Gastrocnemius medialis (tissue), 4 donors: ENCODE results near the gene CACNA1D. TPM values are rescaled to one million over a fixed set of nuclear protein-coding genes. Genes with fewer than 3 reads are reported as not detected.

Experiments used
- ATAC-seq, 2 donors: fragments of 150-250 bp; one replicate each; pipeline ENCODE4 v1.9.1; 2016
- DNase-seq, 2 donors: peaks; one replicate each; pipeline ENCODE4 v3.0.0-alpha.2; 2019
- H3K27ac ChIP-seq, 4 donors: fragments of 200-600 bp; sonication (generic); 1 replicate in 1 of 4; 2 replicates in 3 of 4; pipeline ENCODE4 v1.5.1; 2016 to 2018; ENCODE audit warnings: mild to moderate bottlenecking in 2 of 4, moderate library complexity in 1 of 4
- H3K27me3 ChIP-seq, 3 donors: fragments of 200-600 bp; sonication (generic) in 2 of 3; 1 replicate in 1 of 3; 2 replicates in 2 of 3; pipeline versions ENCODE4 v1.5.1 to v1.6.0; 2016 to 2019; ENCODE audit warnings: mild to moderate bottlenecking in 1 of 3, moderate library complexity in 1 of 3
- H3K36me3 ChIP-seq, 2 donors: fragments of 200-600 bp; sonication (generic) in 1 of 2; one replicate each; pipeline ENCODE4 v1.5.1; 2017 to 2018
- H3K4me1 ChIP-seq, 2 donors: fragments of 200-600 bp; sonication (generic) in 1 of 2; one replicate each; pipeline ENCODE4 v1.5.1; 2016 to 2017; ENCODE audit warnings: mild to moderate bottlenecking in 2 of 2
- H3K4me3 ChIP-seq, 4 donors: fragments of 200-600 bp; sonication (generic) in 3 of 4; 1 replicate in 1 of 4; 2 replicates in 3 of 4; pipeline ENCODE4 v1.5.1; 2016 to 2019; ENCODE audit warnings: mild to moderate bottlenecking in 2 of 4
- H3K9me3 ChIP-seq, 3 donors: fragments of 200-600 bp; sonication (generic) in 2 of 3; 1 replicate in 1 of 3; 2 replicates in 2 of 3; pipeline ENCODE4 v1.5.1; 2016 to 2019
- POLR2A ChIP-seq, 2 donors: fragments of 450-650 bp; IDR thresholded peaks; one replicate each; pipeline ENCODE4 v1.6.1; 2017; ENCODE audit warnings: antibody characterized with exemption in 2 of 2, mild to moderate bottlenecking in 2 of 2, moderate library complexity in 2 of 2
- in situ Hi-C, 4 donors: fragments of 200-750 bp; cut with MboI; loops; one replicate each; pipeline versions ENCODE4 v1.15.0 to v1.8.0; 2017; ENCODE audit warnings: low sequenced_read_pairs in 4 of 4
- intact Hi-C: fragments of 100-400 bp; cut with DNase I; formaldehyde crosslinking; loops from one replicate; pipeline ENCODE4 v1.15.1; 2023; ENCODE audit warnings: low total_unique reads
- total RNA-seq, 4 donors: library from RNA; depleted of rRNA; stranded (reverse); fragments of >200 nt; gene quantifications; one replicate each; pipeline versions ENCODE4 v1.1.0 to v1.2.3, GENCODE V29; 2016
- TF ChIP-seq, protein P1 (sequence below), 5 experiments: fragments of 450-650 bp in 3 of 5; fragments of 200-600 bp in 2 of 5; sonication (generic) in 2 of 5; IDR thresholded peaks in 4 of 5; conservative IDR thresholded peaks in 1 of 5; 1 replicate in 4 of 5; 2 replicates in 1 of 5; pipeline ENCODE4 v1.5.1; 2016 to 2019; ENCODE audit warnings: antibody characterized with exemption in 5 of 5, mild to moderate bottlenecking in 3 of 5, moderate library complexity in 3 of 5

Gene CACNA1D
- total RNA-seq, 4 donors from 2014 or later, result 0.18 to 0.34 TPM; not detected in 2

DNA sequence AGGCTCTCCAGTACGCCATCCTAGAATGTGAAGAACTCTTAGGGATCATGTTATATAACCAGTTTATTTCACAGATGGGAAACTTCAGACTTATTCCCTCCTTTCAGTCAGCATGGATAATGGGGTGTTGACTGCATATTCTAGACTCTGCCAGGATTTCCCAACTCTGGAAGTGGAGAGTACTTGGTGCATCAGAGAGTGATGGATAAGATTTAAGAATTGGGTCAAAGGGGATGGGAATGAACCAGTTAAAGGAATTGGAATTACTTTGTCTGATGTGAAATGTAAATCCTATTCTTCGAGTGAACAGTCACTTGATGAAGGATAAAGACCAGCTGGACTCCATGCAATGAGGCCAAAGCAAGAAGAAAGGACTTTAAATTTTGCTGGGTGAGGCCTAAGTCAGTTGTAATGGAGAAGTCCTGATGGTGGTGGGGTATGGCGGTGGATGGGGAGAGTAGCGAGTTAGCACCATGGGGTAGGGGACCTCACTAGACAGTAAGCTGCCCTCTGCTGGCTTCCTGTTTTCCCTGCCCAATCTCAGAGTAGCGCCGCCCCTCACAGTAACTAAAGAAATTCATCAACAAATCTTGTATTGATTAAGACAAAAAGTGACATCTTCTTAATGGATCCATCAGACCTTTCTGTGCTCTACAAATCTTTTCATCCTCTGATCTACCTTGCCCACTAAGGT is 7.3 kb upstream of the CACNA1D start:
- H3K4me1 ChIP-seq, result no peaks in the 10 kb centered on the region
- no peaks in the 10 kb centered on the region for H3K9me3 ChIP-seq
- H3K27ac ChIP-seq, result no peak overlapping the region
- DNase-seq (no peak), ATAC-seq (no peak)
- H3K36me3 ChIP-seq, result no peaks in the 10 kb centered on the region
- in situ Hi-C loops, result no loop called here
- no peak overlapping the region for H3K4me3 ChIP-seq
- no peak for TF ChIP-seq POLR2A (IDR thresholded peaks at IDR 0.05)
- TF ChIP-seq, protein P1, sequence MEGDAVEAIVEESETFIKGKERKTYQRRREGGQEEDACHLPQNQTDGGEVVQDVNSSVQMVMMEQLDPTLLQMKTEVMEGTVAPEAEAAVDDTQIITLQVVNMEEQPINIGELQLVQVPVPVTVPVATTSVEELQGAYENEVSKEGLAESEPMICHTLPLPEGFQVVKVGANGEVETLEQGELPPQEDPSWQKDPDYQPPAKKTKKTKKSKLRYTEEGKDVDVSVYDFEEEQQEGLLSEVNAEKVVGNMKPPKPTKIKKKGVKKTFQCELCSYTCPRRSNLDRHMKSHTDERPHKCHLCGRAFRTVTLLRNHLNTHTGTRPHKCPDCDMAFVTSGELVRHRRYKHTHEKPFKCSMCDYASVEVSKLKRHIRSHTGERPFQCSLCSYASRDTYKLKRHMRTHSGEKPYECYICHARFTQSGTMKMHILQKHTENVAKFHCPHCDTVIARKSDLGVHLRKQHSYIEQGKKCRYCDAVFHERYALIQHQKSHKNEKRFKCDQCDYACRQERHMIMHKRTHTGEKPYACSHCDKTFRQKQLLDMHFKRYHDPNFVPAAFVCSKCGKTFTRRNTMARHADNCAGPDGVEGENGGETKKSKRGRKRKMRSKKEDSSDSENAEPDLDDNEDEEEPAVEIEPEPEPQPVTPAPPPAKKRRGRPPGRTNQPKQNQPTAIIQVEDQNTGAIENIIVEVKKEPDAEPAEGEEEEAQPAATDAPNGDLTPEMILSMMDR (IDR thresholded peaks at IDR 0.05 in 4 of 5, conservative IDR thresholded peaks at IDR 0.05 in 1 of 5), result no peak
- no peaks in the 10 kb centered on the region for H3K27me3 ChIP-seq
- intact Hi-C loops, result no loop called here

DNA sequence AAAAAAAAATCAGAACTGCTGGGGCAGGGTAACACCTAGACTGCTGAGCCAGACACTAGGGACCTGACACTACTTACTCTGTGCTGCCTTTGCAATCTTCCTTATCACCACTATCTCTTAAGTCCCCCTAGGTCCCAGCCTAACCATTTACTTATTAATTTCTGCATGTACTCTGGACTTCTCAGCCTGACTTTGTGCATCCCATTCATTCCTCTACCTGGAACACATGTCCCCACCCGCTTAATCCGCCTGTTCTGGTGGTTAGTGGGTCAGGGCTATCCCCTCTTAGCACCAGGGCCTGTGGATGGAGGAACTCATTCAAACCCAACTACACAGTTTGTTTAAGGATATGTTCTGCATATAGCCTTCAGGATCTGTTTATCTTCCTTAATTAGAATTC is 5.0 kb upstream of the CACNA1D start:
- TF ChIP-seq, protein P1 (IDR thresholded peaks at IDR 0.05 in 4 of 5, conservative IDR thresholded peaks at IDR 0.05 in 1 of 5), result no peak
- no peak for DNase-seq
- peaks cover 0 to 7% of the 10 kb centered on the region in 2 donors for H3K4me1 ChIP-seq
- no peak overlapping the region for H3K27ac ChIP-seq
- no peak overlapping the region for H3K4me3 ChIP-seq
- intact Hi-C loops, result no loop called here
- peaks cover 7 to 11% (median 9%) of the 10 kb centered on the region in 3 donors for H3K27me3 ChIP-seq
- H3K9me3 ChIP-seq, result no peaks in the 10 kb centered on the region
- in situ Hi-C loops, result no loop called here
- ATAC-seq, result no peak
- H3K36me3 ChIP-seq, result no peaks in the 10 kb centered on the region

DNA sequence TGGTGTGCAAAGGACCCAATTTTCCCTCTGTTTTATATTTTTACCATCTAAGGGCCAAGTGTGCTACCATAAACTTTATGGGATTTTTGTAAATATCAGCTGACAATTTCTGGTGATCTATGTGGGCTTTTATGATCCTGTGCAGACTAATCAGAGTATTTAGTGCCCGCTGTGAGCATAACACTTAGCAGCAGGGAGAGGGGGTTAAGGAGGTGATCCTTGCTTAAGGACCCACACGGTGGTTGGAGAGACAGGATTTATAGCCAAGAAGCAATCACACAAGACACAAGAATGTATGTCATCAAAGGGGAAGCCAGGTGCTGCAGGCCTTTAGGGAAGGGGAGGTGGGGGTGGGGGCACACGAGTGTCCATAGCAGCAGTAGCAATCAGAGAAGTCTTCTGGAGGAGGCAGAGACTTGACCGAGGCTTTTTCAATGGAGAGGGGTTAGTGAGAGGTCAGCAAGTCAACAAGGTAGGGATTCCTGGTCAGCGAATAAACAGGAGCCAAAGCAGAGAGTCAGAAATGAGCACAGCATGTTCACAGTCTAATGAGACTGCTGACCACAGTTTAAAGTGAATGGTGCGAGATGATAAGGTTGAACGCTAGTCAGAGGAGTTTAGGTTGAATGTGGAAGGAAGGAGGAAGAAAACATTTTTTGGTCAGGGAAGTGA is 4.5 kb upstream of the CACNA1D start:
- H3K27ac ChIP-seq, result no peak overlapping the region
- in situ Hi-C loops (no loop called here), intact Hi-C loops (loop anchor here (10.0 kb wide), 1 partner anchor 185 kb away; no protein-coding TSS in a partner anchor)
- no peaks in the 10 kb centered on the region for H3K36me3 ChIP-seq
- no peak for ATAC-seq
- H3K4me3 ChIP-seq, result no peak overlapping the region
- peaks cover 9 to 13% (median 11%) of the 10 kb centered on the region in 3 donors for H3K27me3 ChIP-seq
- no peak for DNase-seq
- TF ChIP-seq POLR2A (IDR thresholded peaks at IDR 0.05), result no peak
- peaks cover 0 to 9% of the 10 kb centered on the region in 2 donors for H3K4me1 ChIP-seq
- H3K9me3 ChIP-seq, result no peaks in the 10 kb centered on the region

DNA sequence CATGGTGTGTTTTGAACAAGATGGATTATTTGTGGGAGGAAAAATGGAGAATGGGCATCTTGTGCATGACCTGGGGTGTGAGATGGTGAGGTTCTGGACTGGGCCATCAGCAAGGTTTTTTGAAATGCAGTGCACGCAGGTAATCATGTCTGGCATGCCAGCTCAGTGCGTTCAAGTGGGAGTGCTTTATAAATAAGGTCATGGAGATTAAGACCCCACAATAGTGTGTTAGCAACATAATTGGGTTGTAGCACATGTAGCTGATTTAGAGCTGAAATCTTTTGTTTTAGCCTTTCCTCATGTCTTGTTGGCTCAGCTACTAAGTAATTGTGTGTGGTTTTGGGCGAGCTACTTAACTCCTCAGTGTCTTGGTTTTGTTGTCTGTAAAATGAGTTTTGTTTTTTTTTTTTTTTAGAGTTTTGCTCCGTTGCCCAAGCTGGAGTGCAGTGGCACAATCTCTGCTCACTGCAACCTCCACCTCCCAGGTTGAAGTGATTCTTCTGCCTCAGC is 3.9 kb upstream of the CACNA1D start:
- no peak for DNase-seq
- Histone ChIP-seq H3K36me3 (no peaks in the 10 kb centered on the region), H3K9me3 (no peaks in the 10 kb centered on the region), H3K27me3 (peaks cover 15 to 19% (median 17%) of the 10 kb centered on the region in 3 donors), H3K4me1 (peaks cover 5 to 15% of the 10 kb centered on the region in 2 donors), H3K27ac (no peak overlapping the region), H3K4me3 (no peak overlapping the region)
- TF ChIP-seq POLR2A (IDR thresholded peaks at IDR 0.05), result no peak
- TF ChIP-seq, protein P1 (IDR thresholded peaks at IDR 0.05 in 4 of 5, conservative IDR thresholded peaks at IDR 0.05 in 1 of 5), result no peak
- no peak for ATAC-seq
- intact Hi-C loops, result loop anchor here (10.0 kb wide), 1 partner anchor 186 kb away; no protein-coding TSS in a partner anchor
- in situ Hi-C loops, result no loop called here

DNA sequence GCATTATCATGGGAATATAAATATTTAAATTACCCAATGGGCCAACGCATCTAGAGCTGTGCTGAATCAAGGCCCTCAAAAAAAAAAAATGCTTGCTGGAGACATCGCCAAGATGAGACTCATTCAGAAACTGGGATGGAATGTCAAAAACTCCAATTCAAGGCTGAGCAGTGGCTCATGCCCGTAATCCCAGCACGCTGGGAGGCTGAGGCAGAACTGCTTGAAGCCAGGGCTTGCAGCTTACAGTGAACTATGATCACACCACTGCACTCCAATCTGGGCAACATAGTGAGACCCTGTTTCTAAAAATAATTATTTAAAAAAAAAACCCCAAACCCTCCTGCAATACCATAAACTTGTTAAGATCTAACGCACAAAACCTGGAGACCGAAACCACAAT is 3.1 kb upstream of the CACNA1D start:
- intact Hi-C loops, result loop anchor here (10.0 kb wide), 1 partner anchor 186 kb away; no protein-coding TSS in a partner anchor
- Histone ChIP-seq H3K4me1 (peaks cover 7 to 16% of the 10 kb centered on the region in 2 donors), H3K27me3 (peaks cover 21 to 25% (median 23%) of the 10 kb centered on the region in 3 donors), H3K27ac (no peak overlapping the region), H3K9me3 (no peaks in the 10 kb centered on the region), H3K4me3 (no peak overlapping the region), H3K36me3 (no peaks in the 10 kb centered on the region)
- DNase-seq, result no peak
- no peak for TF ChIP-seq POLR2A (IDR thresholded peaks at IDR 0.05)
- TF ChIP-seq, protein P1 (IDR thresholded peaks at IDR 0.05 in 4 of 5, conservative IDR thresholded peaks at IDR 0.05 in 1 of 5), result no peak
- in situ Hi-C loops, result no loop called here
- ATAC-seq, result no peak
